Fibroblast of skin of left quadriceps (primary cell): Measurements from ENCODE around the gene MPRIP.

ENCODE experiments used
- DNase-seq, 2 experiments: peaks; one replicate each; pipeline ENCODE4 v3.0.0-alpha.2; 2013; ENCODE audit warnings: low read depth in 2 of 2

Gene MPRIP

GRCh38 chr17:17087424-17088015 lies 45.3 kb downstream of the MPRIP start:
- no peak for DNase-seq

GRCh38 chr17:17088086-17088485 lies 45.8 kb downstream of the MPRIP start:
- no peak for DNase-seq

GRCh38 chr17:17088541-17089525 lies 46.6 kb downstream of the MPRIP start:
- DNase-seq, result no peak

GRCh38 chr17:17089796-17090641 lies 47.8 kb downstream of the MPRIP start:
- DNase-seq, result no peak

GRCh38 chr17:17090642-17091103 lies 48.4 kb downstream of the MPRIP start:
- no peak for DNase-seq

GRCh38 chr17:17091276-17091675 lies 49.0 kb downstream of the MPRIP start:
- DNase-seq, result no peak

- no peak for DNase-seq
Observed at GRCh38 chr17:17091856-17092756, 49.8 kb downstream of the MPRIP start.

GRCh38 chr17:17093764-17094163 lies 51.5 kb downstream of the MPRIP start:
- no peak for DNase-seq

GRCh38 chr17:17096438-17097178 lies 54.4 kb downstream of the MPRIP start:
- DNase-seq, result peak in 1 of 2 experiments; percentile 25

- DNase-seq, result no peak
Observed at GRCh38 chr17:17097763-17098345, 55.6 kb downstream of the MPRIP start.

- peak in 1 of 2 experiments; percentile 25 for DNase-seq
Observed at GRCh38 chr17:17098551-17099179, 56.4 kb downstream of the MPRIP start.

- no peak for DNase-seq
Observed at GRCh38 chr17:17102176-17102575, 59.9 kb downstream of the MPRIP start.

GRCh38 chr17:17103160-17103559 lies 60.9 kb downstream of the MPRIP start:
- DNase-seq, result no peak

GRCh38 chr17:17104036-17104435 lies 61.8 kb downstream of the MPRIP start:
- no peak for DNase-seq

GRCh38 chr17:17104494-17104893 lies 62.2 kb downstream of the MPRIP start:
- DNase-seq, result no peak

- DNase-seq, result no peak
Observed at GRCh38 chr17:17105976-17106375, 63.7 kb downstream of the MPRIP start.

- peak in 1 of 2 experiments; percentile 23 for DNase-seq
Observed at GRCh38 chr17:17106756-17107155, 64.5 kb downstream of the MPRIP start.

- DNase-seq, result no peak
Observed at GRCh38 chr17:17107281-17107680, 65.0 kb downstream of the MPRIP start.

GRCh38 chr17:17107891-17108431 lies 65.7 kb downstream of the MPRIP start:
- no peak for DNase-seq
